SIG-M5 treated with dmso at 0.1 percent for 504 hours (cell line): ENCODE results near the gene FAM234B.
"Not testable (repeated sequence)": the region's sequence is repeated elsewhere in the genome, so short reads cannot be mapped to it uniquely, and the experiment has no call there.

Experiments
- DNase-seq: peaks from one replicate; lab custom pipeline; 2025; ENCODE audit not compliant: unreplicated experiment; lab: John Stamatoyannopoulos, UW

The FAM234B gene

GRCh38 chr12:13023811-13024530 is 20.2 kb upstream of the FAM234B start:
- DNase-seq, result no peak

- no peak for DNase-seq
These were observed 19.7 kb upstream of the FAM234B start for GRCh38 chr12:13024531-13024916.

- no peak for DNase-seq
These were observed 17.9 kb upstream of the FAM234B start for GRCh38 chr12:13026286-13026685.

- no peak for DNase-seq
These were observed 17.1 kb upstream of the FAM234B start for GRCh38 chr12:13027032-13027431.

- DNase-seq, result no peak
These were observed 16.7 kb upstream of the FAM234B start for GRCh38 chr12:13027508-13027907.

GRCh38 chr12:13028825-13029570 is 15.2 kb upstream of the FAM234B start:
- no peak for DNase-seq

- DNase-seq, result no peak
These were observed 13.5 kb upstream of the FAM234B start for GRCh38 chr12:13030541-13031291.

- no peak for DNase-seq
These were observed 12.0 kb upstream of the FAM234B start for GRCh38 chr12:13032164-13032563.

GRCh38 chr12:13033476-13033875 is 10.7 kb upstream of the FAM234B start:
- DNase-seq, result no peak

GRCh38 chr12:13035335-13035734 is 8.8 kb upstream of the FAM234B start:
- DNase-seq, result not testable (repeated sequence)

- no peak for DNase-seq
These were observed 7.3 kb upstream of the FAM234B start for GRCh38 chr12:13036881-13037280.

GRCh38 chr12:13038491-13039161 is 5.6 kb upstream of the FAM234B start:
- DNase-seq, result no peak

- no peak for DNase-seq
These were observed 4.7 kb upstream of the FAM234B start for GRCh38 chr12:13039328-13039956.

- no peak for DNase-seq
These were observed 3.0 kb upstream of the FAM234B start for GRCh38 chr12:13041224-13041623.

GRCh38 chr12:13042666-13043230 is 1.4 kb upstream of the FAM234B start:
- DNase-seq, result no peak

GRCh38 chr12:13044906-13045299 is 722 bp downstream of the FAM234B start:
- DNase-seq, result no peak

GRCh38 chr12:13045816-13046215 is 1.6 kb downstream of the FAM234B start:
- DNase-seq, result no peak

- no peak for DNase-seq
These were observed 2.8 kb downstream of the FAM234B start for GRCh38 chr12:13046964-13047363.

GRCh38 chr12:13049816-13050215 is 5.6 kb downstream of the FAM234B start:
- DNase-seq, result no peak

- no peak for DNase-seq
These were observed 8.2 kb downstream of the FAM234B start for GRCh38 chr12:13052421-13052820.
